ENCODE measurements around the gene TJP1. TPM values are rescaled to one million over a fixed set of nuclear protein-coding genes. Genes with fewer than 3 reads are reported as not detected.
"Not testable (repeated sequence)": the region's sequence is repeated elsewhere in the genome, so short reads cannot be mapped to it uniquely, and the experiment has no call there.

TJP1 gene
- total RNA-seq, 1 donor from 2014 or later: 89.3 TPM

DNA sequence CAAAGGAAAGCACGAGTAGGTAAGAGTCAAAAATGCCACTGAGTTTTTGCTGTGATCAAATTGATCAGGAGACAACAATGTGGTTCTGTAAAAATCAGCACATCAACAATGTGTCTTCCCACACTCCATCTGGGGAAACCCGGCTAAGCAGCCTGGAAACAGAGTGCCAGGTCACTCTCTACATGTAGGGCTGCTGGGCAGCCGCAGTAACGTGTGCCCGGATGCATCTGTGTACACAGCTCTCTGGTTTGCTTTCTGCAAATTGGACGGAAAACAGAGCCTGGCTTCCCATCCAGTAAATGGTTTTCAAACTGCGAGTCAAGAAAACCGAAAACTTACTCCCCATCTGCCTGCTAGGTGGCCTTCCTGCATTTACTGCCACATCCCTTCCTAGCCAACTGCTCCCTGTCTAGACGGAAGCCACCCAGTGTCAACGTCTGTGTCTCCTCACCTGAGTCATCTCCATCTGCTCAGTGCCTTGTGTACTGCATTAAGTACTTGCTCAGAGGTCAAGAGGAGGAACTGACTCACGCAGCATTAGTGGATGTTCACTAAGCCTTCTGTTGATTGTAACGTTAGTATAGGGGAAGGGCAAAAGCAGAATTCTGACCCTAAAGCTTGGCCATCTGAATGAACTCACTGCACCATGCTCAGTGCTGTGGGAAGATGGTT, 124.1 kb downstream of the TJP1 start:
- H3K4me1 Mint-ChIP-seq (ENCODE audit: unreplicated experiment): peaks cover 16% of the 10 kb centered on the region
- no peaks in the 10 kb centered on the region for H3K27me3 Mint-ChIP-seq
- H3K27ac Mint-ChIP-seq: no peak overlapping the region
- no peak for TF ChIP-seq CTCF (conservative IDR thresholded peaks at IDR 0.05)
- no peak overlapping the region for H3K4me3 Mint-ChIP-seq
- no peaks in the 10 kb centered on the region for H3K9me3 Mint-ChIP-seq
- peaks cover 31% of the 10 kb centered on the region for H3K36me3 Mint-ChIP-seq
- no peak for DNase-seq (ENCODE audit: extremely low spot score, unreplicated experiment)

- H3K4me1 Mint-ChIP-seq (ENCODE audit: unreplicated experiment): peaks cover 23% of the 10 kb centered on the region
- H3K27me3 Mint-ChIP-seq: no peaks in the 10 kb centered on the region
- no peak for DNase-seq (ENCODE audit: extremely low spot score, unreplicated experiment)
- no peak overlapping the region for H3K4me3 Mint-ChIP-seq
- H3K9me3 Mint-ChIP-seq: no peaks in the 10 kb centered on the region
- H3K27ac Mint-ChIP-seq: no peak overlapping the region
- TF ChIP-seq CTCF (conservative IDR thresholded peaks at IDR 0.05): no peak
- peaks cover 24% of the 10 kb centered on the region for H3K36me3 Mint-ChIP-seq
Measured at GRCh38 chr15:29696950-29697738, 125.1 kb downstream of the TJP1 start.

DNA sequence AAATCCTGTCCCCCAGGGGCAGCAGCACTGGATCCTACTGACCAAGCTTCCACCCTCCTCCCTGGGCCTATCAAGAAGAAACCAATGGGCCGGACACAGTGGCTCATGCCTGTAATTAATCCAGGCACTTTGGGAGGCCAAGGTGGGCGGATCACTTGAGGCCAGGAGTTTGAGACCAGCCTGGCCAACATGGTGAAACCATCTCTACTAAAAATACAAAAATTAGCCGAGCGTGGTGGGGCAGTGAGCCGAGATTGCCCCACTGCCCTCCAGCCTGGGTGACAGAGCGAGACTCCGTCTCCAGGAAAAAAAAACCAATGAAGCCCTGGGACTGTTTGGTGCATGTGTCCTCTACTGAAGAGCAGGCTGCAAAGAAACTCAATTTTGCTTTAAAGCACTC, 125.8 kb downstream of the TJP1 start:
- H3K27ac Mint-ChIP-seq; DNase-seq (ENCODE audit: extremely low spot score, unreplicated experiment); H3K9me3 Mint-ChIP-seq; H3K4me3 Mint-ChIP-seq; H3K27me3 Mint-ChIP-seq: not testable (repeated sequence)
- H3K4me1 Mint-ChIP-seq (ENCODE audit: unreplicated experiment): peaks cover 23% of the 10 kb centered on the region
- peaks cover 22% of the 10 kb centered on the region for H3K36me3 Mint-ChIP-seq

GRCh38 chr15:29695489-29696167, 126.6 kb downstream of the TJP1 start:
- Mint-ChIP-seq H3K27ac (no peak overlapping the region), H3K27me3 (no peaks in the 10 kb centered on the region), H3K4me3 (no peak overlapping the region), H3K4me1 (ENCODE audit: unreplicated experiment) (peaks cover 22% of the 10 kb centered on the region), H3K9me3 (no peaks in the 10 kb centered on the region), H3K36me3 (peaks cover 17% of the 10 kb centered on the region)
- DNase-seq (ENCODE audit: extremely low spot score, unreplicated experiment): no peak
- no peak for TF ChIP-seq CTCF (conservative IDR thresholded peaks at IDR 0.05)

GRCh38 chr15:29693225-29693624, 129.0 kb downstream of the TJP1 start:
- H3K4me3 Mint-ChIP-seq: no peak overlapping the region
- no peaks in the 10 kb centered on the region for H3K9me3 Mint-ChIP-seq
- TF ChIP-seq CTCF (conservative IDR thresholded peaks at IDR 0.05): no peak
- no peak overlapping the region for H3K27ac Mint-ChIP-seq
- H3K27me3 Mint-ChIP-seq: no peaks in the 10 kb centered on the region
- peaks cover 11% of the 10 kb centered on the region for H3K36me3 Mint-ChIP-seq
- DNase-seq (ENCODE audit: extremely low spot score, unreplicated experiment): no peak
- H3K4me1 Mint-ChIP-seq (ENCODE audit: unreplicated experiment): peaks cover 16% of the 10 kb centered on the region

DNA sequence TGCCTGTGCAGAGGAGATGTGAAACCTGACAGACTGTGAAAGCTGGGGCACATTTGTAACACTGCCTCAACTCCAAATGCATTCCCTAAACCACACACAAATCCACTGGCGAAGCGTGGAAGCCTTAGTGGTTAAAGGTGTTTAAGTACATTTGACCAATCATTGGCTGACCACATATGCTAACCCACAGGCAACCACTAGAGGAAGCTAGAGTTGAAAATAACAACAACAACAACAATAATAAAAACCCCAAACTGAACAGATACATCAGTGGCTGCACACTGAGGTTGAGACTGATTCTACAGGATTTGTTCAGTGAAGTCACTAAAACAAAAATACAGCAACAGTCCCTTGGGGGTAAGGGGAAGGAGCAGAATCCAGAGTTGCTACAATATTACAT, 129.7 kb downstream of the TJP1 start:
- peak; percentile 52 for TF ChIP-seq CTCF (conservative IDR thresholded peaks at IDR 0.05)
- no peak for DNase-seq (ENCODE audit: extremely low spot score, unreplicated experiment)
- Mint-ChIP-seq H3K9me3 (no peaks in the 10 kb centered on the region), H3K27me3 (no peaks in the 10 kb centered on the region), H3K36me3 (peaks cover 6% of the 10 kb centered on the region), H3K4me3 (no peak overlapping the region), H3K4me1 (ENCODE audit: unreplicated experiment) (peaks cover 15% of the 10 kb centered on the region), H3K27ac (no peak overlapping the region)
